Hematopoietic multipotent progenitor cell treated with erythropoietin and hydrocortisone succinate and interleukin-3 and kit ligand, for 17 days (in vitro differentiated cells): ENCODE data around the gene SUPT3H.

Experiments
- DNase-seq: peaks from one replicate; pipeline ENCODE4 v3.0.0-alpha.2; 2015; ENCODE audit warnings: low spot score

The SUPT3H gene

DNA sequence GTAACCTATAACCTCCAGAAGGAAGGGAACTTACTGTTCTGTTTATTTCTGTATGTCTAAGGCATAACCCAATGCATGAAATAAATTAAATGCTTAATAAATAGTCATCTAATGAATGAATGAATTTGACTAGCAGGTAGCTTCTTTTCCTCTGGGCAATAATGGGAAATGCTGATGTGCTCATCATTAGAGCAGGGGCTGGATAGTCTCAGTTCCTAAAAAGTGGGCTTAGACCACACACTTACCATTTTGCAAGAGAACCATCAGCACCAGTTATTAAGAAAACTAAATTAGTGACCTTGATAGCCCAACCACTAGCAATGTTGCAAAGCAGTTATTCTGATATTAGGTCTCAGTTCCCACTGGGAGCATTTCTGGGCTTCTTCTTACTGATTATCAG, 540.5 kb downstream of the SUPT3H start:
- no peak for DNase-seq

DNA sequence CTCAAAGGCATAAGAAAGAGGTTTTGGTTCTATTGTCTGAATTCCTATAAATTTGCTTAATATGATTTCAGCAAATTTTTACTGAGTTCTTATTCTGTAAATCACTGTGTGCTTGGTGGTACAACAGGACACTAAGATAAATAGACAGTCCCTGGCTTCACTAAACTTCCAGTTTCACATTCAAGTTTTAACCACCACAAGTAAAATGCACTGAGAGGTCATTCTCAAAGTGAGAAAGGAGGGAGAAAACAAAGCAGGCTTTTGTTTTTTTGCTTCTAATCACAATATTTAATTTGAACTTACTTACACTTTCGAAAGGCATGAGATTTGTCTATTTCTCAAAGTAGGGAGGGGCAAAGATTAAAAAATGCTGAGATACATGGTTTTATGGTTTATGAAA, 544.5 kb downstream of the SUPT3H start:
- DNase-seq: no peak

DNA sequence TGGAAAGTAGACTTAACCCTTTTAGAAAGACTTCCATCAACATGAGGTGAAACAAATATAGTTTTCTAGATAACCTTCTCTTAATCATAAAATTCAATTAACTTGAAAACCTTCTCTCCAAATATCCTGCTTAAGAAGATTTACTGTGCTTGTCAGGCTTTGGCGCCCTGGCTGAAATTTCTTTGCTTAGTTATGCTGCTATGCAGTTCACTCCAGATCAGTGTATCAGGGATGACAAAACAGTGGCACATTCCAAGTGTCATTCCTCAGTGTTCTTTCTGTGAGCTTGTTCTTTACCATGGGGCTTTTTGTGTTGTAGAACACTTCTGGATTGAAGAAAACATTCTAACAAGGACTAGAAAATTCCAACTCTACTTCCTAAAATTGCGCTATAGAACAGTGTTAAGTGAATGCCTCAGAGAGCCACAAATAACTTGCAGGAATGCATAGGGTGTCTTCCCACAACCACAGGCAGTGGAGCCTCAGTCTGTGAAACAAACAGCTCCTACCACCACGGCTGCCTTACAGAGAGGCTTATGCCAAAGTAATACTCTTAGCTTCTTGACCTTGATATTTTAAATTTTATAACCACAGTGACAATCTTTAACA, 546.6 kb downstream of the SUPT3H start:
- DNase-seq: no peak

DNA sequence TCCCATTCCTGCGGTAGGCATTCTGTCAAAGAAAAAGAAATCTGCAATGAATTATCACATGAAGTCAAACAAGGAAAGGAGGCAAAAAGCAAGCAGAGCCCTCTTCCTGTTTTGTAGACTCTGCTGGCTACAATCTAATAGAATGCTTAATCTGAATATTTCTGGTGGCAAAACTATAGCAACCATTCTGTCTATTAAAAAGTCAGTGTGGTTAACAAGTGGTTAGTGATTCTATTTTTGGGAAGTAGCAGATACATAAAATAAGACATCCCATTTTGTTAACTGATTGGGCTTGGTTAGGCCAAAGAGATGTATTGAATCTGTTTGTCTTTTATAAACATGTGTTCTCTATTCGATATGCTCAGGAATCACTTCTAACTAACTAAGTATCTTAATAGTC, 547.9 kb downstream of the SUPT3H start:
- DNase-seq: no peak

DNA sequence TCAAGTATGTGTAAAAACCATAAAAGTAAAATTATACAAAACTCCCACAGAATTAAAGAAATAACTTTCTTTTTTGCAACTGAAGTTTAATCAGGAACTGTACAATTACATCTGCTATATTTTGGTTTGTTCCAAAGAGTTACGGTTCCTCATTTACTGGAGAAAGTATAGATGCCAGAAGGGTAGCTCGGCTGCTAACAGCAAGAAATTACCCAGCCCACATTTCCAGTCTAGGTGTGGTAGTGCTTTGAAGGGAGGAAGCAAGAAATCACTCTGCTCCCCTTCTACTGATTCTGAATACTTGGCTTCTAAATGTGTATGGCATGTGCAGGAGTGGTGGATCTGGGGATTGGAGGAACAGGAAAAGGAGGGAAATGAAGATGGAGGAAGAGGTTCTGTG, 549.0 kb downstream of the SUPT3H start:
- no peak for DNase-seq

DNA sequence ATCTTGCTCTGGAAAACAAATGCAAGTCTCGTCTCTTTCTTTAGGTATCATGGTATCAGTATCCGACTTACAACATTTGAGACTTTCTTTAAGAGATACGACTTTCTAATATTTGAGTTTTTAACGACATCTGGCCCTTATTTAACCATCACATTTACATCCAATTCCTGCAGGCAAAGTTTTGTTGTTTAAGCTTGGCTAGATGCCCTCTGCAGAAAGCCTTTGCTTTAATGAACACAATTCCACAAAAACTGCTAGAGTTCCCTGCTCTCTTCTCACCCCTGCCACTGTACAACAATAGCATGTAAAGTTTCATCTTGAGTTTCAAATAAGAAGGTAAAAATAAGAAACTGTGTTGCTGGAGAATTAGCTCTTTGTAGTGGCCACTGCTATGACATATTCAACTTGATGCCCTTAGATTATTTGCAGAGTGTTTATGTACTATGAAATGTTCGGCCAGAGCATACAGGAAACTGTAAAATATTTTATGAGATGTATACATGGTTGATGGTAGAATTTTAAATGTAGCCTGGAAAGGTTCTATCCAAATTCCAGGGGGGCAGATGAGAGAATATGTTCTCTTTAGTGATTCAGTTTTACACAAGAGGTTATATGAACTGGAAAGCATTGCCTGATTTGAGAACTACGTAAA, 551.6 kb downstream of the SUPT3H start:
- DNase-seq: no peak

DNA sequence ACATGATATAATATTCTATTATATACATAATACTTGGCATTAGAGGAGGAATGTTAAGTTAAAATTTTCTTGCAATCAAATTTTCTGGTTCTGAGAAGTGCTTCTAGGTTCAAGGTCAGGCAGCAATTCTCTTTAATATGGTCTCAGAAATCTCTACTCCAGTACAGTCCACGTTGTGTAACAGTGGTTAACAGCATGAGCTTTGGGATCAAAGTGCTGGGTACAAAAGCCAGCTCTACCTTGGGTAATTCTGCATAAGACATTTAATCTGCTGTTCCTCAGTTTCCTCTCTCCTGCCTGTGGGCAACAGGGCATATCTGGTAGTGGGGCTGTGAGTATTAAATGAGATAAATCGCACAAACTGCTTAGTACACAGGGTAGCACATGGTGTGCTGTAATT, 552.5 kb downstream of the SUPT3H start:
- DNase-seq: no peak

DNA sequence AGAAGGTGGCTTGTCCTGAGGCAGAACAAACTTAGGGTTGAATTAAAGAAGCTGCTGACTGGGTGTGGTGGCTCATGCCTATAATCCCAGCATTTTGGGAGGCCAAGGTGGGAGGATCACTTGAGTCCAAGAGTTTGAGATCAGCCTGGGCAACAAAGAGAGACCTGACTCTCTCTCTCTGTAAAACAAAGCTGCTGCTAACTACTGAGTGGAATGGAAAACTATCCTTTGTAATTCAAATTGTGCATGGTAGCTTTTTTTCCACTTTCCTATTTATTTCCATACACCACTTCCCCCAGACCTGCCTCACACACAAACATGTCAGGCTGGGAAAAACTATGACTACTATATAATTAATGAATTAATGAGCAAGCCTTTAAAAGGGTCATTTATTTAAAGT, 553.2 kb downstream of the SUPT3H start:
- DNase-seq: no peak

DNA sequence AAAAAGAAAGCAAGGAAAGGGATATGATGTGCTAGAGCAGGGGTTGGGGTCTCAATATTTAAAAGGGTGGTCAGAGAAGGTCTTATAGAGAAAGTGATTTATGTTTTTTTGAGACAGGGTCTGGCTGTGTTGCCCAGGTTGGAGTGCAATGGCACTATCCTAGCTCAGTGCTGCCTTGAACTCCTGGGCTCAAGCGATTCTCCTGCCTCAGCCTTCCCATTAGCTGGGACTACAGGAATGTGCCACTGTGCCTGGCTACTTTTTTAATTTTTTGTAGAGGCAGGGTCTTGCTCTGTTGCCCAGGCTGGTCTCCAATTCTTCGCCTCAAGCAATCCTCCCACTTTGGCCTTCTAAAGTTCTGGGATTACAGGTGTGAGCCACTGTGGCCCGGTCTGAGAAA, 557.0 kb downstream of the SUPT3H start:
- DNase-seq: no peak

DNA sequence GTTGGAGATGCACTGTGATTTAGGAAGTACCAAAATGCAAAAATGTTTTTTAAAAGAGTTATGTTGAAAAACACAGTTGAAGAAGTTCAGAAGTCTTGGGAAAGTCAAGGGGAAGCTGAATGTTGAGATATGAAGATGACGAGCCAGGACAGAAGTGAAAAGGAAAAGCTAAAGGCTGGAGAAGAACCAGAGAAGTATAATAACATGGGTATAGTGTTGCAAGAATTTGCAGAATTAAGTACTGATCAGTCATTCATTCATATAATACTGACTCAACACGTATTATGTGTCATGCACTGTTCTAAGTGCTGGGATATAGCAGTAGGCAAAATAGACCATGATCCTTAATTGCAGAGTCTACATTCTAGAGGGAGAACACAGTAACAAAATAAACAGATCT, 557.4 kb downstream of the SUPT3H start:
- DNase-seq: no peak

DNA sequence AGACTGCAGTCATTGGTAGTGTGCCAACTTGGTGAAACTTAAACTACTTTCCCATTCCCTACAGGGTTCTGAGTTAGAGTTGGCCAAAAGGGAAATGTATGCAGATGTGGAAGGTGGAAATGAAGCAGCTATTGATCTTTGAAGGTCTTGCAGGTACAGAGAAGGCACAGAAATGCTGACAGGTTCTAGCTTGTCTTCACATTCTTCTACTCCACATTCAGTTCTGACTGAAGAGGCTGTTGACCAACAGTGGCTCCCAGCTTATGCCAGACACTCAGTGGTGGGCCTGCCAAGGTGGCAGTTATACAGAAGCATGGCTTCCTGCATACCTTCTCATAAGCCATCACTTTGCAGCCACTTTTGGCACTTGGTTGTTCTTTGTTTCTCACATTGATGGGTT, 566.3 kb downstream of the SUPT3H start:
- DNase-seq: no peak

DNA sequence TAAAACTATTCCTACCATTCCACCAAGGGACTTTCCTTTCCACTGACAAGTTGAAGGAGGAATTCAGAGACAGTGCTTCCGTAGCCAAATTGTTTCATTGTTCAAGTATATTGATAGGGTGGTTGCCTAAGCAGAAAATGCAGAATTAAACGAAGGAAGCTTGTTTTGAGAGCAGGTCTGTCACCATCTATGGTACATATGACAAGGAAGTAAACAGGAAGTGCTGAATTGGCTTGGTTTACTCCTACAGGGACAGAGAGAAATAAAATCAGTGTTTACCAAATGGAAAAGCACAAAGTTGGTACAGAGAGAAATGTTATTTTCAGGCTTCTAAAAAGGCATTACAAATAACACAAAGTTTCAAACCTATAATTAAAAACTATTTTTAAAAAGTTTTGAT, 568.5 kb downstream of the SUPT3H start:
- DNase-seq: no peak

DNA sequence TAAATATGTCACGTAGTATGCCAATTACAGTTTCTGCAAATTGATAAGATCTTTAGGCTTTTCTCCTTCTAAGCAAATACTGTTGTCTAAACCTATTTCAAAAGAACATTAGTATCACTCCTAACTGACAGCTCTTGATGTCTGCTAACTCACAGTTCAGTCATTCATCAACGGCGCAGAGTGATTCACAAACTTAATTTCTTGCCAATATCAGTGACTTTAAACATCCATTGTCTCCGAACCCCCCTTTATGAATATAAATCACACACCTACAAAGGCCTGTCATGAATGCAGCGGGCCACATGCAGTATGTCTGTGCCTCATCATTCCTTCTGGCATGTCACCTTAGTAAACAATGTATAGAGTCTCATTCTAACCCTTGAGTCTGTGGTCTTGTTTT, 569.6 kb downstream of the SUPT3H start:
- no peak for DNase-seq

DNA sequence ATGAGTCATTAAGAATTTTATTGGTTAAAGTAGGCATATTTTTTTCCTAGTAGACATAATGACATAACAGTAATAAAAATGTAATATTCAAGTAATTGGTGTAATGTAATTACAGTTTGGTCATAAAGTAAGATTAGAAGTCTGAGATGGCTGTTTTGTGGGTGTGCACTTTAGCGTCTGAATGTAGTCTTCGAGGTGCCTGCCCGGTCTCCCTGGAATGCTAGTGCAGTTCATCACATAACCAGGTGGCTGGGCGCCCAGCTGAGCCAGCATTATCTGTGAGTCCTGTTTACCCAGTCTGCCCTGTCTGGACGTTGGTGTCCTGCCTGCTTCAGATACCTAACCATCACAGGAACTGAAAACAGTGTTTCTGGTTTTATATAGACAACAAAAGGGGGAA, 571.1 kb downstream of the SUPT3H start:
- no peak for DNase-seq

DNA sequence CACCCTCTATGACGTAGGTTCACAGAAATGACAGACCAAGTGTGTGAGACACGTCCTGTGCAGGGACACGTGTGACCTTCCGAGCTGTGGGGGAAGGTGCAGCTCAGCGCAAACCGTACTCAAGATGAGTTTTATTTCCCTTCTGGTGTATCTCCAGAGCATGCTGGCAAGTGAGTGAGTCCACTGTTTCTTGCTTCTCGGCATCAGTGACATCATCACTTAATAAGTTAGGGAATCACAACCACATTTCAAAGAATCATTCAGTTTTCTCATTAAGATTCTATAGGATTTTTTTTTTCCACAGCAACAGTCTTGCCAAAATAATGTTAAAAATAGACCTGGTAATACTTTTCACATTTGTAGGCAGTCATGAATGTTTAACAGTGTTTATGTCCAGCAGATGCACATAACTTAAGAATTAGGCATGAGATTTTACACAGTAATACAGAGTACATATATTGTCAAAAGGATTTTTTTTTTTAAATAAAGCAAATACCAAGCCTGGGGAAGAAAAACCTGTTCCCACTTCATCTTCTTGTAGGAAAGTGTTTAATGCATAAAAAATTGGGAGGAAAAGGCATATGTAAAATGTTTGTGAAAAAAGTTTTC, 572.4 kb downstream of the SUPT3H start:
- no peak for DNase-seq

DNA sequence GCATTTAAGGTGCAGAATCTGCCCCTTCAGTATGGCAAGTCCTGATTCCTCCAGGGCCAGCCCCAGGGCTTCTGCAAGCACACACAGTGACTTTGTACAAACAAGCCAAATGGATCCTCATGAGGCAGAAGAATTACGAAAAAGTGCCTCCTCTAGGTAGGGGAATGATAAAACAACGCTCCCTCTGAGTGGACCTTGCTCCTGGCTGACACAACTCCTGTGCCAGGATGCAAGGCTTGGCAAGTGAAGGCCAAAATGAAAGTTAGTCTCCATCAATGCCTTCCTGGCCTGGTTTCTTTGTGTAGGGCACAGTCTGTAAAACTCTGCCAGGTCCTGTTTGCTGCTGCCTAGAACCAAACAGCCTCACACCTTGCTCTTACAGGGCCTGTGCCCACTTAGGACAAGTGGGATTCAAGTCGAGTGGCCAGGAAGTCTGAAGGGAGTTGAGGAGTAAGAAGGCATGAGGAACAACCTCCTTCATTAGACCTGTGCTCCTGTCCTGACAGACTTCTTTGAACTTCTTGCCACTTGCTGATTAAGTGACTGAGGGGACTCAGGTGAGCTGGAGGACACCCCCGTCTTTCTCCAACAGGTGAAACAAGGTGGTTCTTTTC, 573.1 kb downstream of the SUPT3H start:
- no peak for DNase-seq

DNA sequence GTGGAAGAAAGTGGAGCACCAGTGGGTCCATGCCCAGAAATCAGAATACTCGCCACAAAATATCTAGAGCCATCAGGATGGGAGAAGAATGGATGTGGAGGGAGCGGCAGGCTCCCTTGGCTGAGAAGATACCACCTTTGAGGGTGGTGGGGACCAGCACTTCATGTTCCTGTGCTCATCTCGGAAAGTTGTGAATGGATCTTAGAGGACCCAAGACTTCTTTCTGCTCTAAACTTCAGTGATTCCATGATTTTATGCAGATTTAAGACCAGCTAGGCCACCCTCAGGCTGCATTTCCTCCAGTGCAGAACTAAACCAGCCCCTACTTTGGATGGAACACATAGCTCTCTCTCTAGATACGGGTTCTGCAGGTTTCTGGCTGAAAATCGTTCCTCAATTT, 573.7 kb downstream of the SUPT3H start:
- DNase-seq: no peak

DNA sequence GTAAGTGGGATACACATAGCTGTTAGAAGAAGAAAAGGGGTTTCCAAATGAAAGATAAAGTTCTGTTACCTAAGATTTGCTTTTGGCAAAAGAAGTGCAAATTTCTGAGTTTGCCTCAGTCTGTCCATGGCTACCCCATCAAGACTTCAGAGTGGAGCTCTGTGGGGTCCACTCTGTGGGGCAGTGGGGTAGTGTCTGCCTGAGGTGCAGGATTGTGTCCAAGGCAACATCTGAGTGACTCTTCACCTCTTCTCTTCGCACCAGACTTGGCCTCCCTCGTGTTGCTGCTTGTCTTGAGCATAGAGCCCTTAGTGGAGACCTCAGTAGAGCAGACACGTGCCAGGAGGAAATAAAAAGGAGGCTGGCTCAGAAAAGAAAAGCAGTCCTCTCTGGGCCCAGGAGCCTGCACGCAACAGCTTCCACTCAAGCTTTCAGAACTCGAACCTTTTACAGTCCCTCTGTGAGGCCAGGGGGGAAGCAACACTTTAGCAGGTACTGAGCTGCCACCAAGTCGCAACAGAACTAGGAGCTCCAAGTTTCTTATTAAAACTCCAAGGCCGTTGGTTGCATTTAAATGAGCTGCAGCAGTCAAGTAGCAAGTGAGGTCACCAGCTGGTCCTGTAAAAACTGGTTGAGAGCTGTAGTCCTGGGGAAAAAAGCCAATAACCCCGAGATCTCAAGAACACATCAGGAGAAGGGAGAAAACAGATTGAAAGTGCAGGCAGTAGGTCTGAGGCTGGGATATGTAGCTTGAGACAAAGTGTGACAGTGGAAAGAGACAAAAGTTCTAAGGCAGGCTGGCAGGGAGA, 576.7 kb downstream of the SUPT3H start:
- DNase-seq: no peak

DNA sequence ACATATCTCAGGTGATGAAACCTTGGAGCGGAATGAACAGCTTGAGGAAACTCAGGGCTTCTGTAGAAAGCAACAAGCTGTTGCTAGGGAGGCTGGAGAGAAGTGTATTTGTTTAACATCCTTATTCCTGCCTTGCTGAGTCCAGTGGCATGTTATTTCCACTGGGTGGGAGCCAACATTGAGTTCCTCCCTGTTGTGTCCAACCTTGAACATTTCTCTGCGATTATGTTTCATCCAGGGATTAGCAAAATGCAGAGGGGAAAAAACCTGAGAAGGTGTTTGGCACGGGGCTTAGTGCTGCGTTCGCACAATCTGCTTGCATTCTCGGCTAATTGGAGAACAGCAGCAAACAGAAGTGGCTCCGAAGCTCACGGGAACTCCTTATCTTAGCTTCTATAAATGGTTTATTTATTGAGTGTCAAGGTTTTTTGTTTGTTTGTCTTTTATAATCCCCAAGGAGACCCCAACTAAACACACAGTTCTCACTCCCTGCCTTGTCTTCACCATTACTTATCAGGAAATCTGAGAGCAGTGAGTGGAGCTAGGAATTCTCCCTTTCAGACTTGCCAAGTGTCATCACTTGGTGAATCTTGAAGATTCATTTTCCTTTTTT, 577.5 kb downstream of the SUPT3H start:
- no peak for DNase-seq

DNA sequence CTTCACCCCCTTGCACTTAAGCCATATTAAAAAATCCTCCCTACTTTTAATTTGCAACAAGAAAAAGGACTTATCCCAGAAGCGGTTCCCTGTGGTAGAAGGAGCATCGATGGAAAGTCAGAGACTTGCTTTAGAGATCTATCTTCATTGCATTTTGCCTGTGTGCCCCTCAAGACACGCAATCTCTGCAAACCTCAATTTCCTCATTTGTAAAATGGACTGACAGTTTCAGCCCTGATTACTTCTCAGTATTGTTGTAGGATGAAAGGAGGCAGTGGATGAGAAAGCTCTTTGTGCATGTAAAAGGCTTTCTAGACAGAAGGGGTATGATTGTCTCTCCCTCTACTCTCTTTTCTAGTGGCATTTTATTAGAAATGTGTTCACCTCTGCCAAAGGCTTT, 580.0 kb downstream of the SUPT3H start:
- DNase-seq: no peak

DNA sequence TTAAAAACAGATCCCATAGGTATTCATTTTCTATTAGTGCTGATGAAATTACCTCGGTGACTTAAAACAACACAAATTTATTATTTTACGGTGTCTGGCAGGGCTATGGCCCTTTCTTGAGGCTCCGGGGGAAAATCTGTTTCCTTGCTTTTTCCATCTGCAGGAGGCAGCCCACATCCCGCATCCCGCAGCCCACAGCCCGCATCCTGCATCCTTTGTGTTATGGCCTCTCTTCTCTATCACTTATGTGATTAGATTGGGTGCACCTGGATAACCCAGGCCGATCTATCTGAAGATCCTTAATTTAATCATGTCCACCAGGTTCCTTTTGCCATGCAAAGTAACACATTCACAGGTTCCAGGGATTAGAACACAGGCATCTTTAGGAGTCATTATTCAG, 582.4 kb downstream of the SUPT3H start:
- no peak for DNase-seq

DNA sequence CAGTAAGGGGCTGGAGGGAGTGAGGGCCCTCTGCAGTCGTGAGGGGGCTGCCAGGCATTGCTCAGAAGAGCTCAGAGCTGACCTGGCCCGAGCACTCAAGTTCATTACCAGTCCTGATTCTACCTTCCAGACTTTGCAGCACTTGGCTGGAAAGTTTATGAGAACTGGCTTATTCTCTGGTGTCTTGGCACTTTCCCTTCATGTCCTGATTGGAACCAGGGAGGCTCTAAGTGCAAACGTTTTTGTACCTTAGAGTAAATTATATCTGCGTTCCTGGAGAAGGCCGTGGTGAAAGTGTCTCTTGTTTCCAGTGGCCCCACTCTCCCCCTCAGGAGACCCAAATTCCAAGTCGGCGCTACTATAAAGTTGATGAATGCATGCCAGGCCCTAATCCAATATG, 587.9 kb downstream of the SUPT3H start:
- no peak for DNase-seq
